Superior temporal gyrus (tissue), 1 donor: ENCODE measurements around the gene RAD52.

Experiments
- DNase-seq: peaks from one replicate; pipeline ENCODE4 v3.0.0-alpha.2; 2016; ENCODE audit errors: extremely low spot score

The RAD52 gene

GRCh38 chr12:868722-869121, 80.8 kb downstream of the RAD52 start:
- DNase-seq = no peak

DNA sequence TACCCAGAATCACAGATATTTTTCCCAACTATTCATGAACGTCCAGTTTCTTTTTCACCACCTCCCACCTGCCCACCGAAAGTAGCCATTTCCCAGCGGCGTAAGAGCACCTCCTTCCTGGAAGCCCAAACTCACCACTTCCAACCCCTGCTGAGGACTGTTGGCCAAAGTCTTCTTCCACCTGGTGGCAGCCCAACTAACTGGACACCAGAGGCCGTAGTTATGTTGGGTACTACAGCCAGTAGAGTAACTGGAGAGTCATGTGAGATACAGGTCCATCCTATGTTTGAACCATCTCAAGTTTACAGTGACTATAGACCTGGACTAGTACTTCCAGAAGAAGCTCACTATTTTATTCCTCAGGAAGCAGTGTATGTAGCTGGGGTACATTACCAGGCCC, 81.6 kb downstream of the RAD52 start:
- DNase-seq = no peak

DNA sequence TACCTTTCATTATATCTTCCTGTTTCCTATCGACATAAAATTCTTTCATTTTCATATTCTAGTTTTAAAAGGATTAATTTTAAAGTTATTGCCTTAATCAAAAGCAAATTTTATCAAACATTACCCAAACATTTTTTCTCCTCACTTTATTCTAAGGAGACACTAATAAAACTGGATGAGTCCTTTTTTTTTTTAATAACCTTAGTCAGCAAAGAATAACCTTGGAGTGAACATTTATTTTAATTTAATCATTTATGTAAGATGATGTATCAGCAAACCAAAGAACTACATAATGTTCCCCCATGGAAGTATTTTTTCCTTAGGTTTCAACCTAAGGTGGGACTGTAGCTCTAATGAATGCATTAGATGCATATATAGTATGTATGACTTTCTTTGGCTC, 83.9 kb downstream of the RAD52 start:
- no peak for DNase-seq

DNA sequence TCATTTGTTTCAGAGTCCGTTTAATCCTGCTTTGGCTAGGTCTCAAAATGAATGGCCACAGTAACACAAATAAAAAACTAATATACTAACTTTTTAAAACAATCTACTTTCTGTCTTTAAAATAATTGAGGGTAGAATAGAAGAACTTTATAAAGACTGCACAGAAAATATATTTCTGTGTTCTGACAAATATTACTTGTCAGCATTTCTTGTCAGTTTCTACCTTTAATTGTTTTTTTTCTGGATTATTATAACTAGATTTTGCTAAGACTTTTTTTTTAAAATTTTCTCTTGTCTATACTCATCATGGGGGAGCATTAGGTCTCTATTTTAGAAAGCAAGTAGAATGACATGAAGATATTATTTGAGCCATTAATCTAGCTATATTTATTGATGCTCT, 86.2 kb downstream of the RAD52 start:
- no peak for DNase-seq

DNA sequence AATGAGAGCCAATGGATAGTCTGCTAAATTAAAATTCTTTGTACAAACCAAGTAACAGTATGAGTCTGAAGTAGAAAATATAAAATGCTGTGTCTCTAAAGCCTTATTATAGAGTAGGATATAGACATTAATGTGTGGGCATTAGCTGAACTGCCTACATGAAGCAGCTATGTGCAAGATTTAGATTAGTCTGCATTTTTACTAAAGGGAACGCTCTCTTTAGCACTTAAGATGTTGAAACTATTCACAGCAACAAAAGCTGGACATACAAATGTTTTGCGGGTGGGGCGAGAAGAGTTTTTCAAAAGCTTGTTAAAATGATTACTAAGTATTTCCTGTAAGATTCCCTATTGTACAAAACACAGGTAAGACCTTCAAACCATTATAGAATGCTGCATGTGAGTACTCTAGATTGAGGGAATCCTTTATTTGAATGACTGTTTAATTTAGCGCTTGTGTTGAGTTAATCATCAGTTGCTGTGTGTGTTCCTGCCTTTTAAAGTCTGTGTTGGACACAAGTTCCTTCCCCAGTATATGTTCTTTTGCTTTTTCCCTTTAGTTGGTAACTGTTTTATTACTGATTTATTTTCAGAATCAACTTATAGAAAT, 87.1 kb downstream of the RAD52 start:
- no peak for DNase-seq
